Fibroblast of pulmonary artery (primary cell): ENCODE data around the gene PRR5L.

Source experiments
- DNase-seq: peaks from one replicate; pipeline ENCODE4 v3.0.0-alpha.2; 2010; ENCODE audit warnings: low read depth
- H3K4me3 ChIP-seq: replicated peaks from 2 replicates; pipeline ENCODE4 v1.5.1; 2011; ENCODE audit warnings: low read depth, mild to moderate bottlenecking, control low read depth, low read length, moderate library complexity
- CTCF ChIP-seq: IDR thresholded peaks from 2 replicates; pipeline ENCODE4 v1.5.1; 2011; ENCODE audit warnings: mild to moderate bottlenecking, control low read depth, low read length, inconsistent platforms; ENCODE audit errors: missing control alignments

The PRR5L gene

GRCh38 chr11:36450110-36450572 is 154.1 kb downstream of the PRR5L start:
- H3K4me3 ChIP-seq = no peak overlapping the region
- no peak for DNase-seq
- TF ChIP-seq CTCF = no peak

- DNase-seq = no peak
- H3K4me3 ChIP-seq = no peak overlapping the region
- TF ChIP-seq CTCF = no peak
These were observed 155.0 kb downstream of the PRR5L start for GRCh38 chr11:36451045-36451444.

GRCh38 chr11:36451681-36452080 is 155.6 kb downstream of the PRR5L start:
- no peak for TF ChIP-seq CTCF
- H3K4me3 ChIP-seq = no peak overlapping the region
- no peak for DNase-seq

- peak; percentile 59 for DNase-seq
- H3K4me3 ChIP-seq = no peak overlapping the region
- no peak for TF ChIP-seq CTCF
These were observed 156.3 kb downstream of the PRR5L start for GRCh38 chr11:36452236-36452940.

- no peak for TF ChIP-seq CTCF
- no peak for DNase-seq
- no peak overlapping the region for H3K4me3 ChIP-seq
These were observed 156.9 kb downstream of the PRR5L start for GRCh38 chr11:36452961-36453360.

GRCh38 chr11:36453678-36454077 is 157.6 kb downstream of the PRR5L start:
- no peak for DNase-seq
- TF ChIP-seq CTCF = no peak
- H3K4me3 ChIP-seq = no peak overlapping the region

GRCh38 chr11:36454551-36454940 is 158.5 kb downstream of the PRR5L start:
- no peak for TF ChIP-seq CTCF
- no peak overlapping the region for H3K4me3 ChIP-seq
- DNase-seq = no peak
